ENCODE data around the gene IGFL2.

IGFL2 gene

DNA sequence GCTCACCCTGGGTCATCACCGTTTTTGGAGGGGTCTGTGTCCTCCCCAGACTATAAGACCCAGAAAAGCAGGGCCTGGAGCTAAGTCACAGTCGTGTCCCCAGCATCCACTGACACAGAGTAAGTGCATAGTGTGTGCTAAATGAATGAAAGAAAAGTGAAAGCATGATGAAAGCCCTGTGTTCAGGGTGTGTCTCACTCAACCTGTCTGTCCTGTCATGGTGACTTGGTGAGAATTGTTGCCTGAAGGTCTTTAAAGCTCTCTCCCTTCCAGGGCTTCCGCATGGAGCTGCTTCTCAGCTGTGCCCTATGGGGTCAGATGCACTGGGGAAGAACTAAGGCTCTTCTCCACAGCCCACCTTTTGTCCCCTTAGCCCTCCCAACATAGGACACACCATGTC is 61.0 kb downstream of the IGFL2 start:
- no peak for DNase-seq (ENCODE audit: low spot score)

- no peak for DNase-seq (ENCODE audit: low spot score)
Measured at GRCh38 chr19:46209472-46209871, 61.4 kb downstream of the IGFL2 start.

- DNase-seq (ENCODE audit: low spot score): no peak
Measured at GRCh38 chr19:46210669-46211068, 62.6 kb downstream of the IGFL2 start.
